ENCODE results near the gene MSX2.

The MSX2 gene

GRCh38 chr5:174721530-174722432, 2.6 kb upstream of the MSX2 start:
- in situ Hi-C loops (cut with MboI; ENCODE audit: low pct_unique_long_range_greater_than_20kb, low sequenced_read_pairs, unreplicated experiment) = no loop called here
- TF ChIP-seq CTCF (IDR thresholded peaks at IDR 0.05; ENCODE audit: extremely low read depth, insufficient read depth, missing control alignments) = no peak

GRCh38 chr5:174722500-174722899, 1.9 kb upstream of the MSX2 start:
- in situ Hi-C loops (cut with MboI; ENCODE audit: low pct_unique_long_range_greater_than_20kb, low sequenced_read_pairs, unreplicated experiment) = no loop called here
- TF ChIP-seq CTCF (IDR thresholded peaks at IDR 0.05; ENCODE audit: extremely low read depth, insufficient read depth, missing control alignments) = no peak
- no peak for DNase-seq (ENCODE audit: low spot score)

More at GRCh38 chr5:174721530-174722432, 2.6 kb upstream of the MSX2 start:
- DNase-seq (ENCODE audit: low spot score) = no peak

GRCh38 chr5:174723315-174723978, 935 bp upstream of the MSX2 start:
- DNase-seq (ENCODE audit: low spot score) = no peak
- no peak for TF ChIP-seq CTCF (IDR thresholded peaks at IDR 0.05; ENCODE audit: extremely low read depth, insufficient read depth, missing control alignments)
- in situ Hi-C loops (cut with MboI; ENCODE audit: low pct_unique_long_range_greater_than_20kb, low sequenced_read_pairs, unreplicated experiment) = no loop called here

- in situ Hi-C loops (cut with MboI; ENCODE audit: low pct_unique_long_range_greater_than_20kb, low sequenced_read_pairs, unreplicated experiment) = no loop called here
- no peak for DNase-seq (ENCODE audit: low spot score)
- TF ChIP-seq CTCF (IDR thresholded peaks at IDR 0.05; ENCODE audit: extremely low read depth, insufficient read depth, missing control alignments) = no peak
These were observed 351 bp upstream of the MSX2 start for GRCh38 chr5:174723979-174724483.

GRCh38 chr5:174725261-174725990, 1.0 kb downstream of the MSX2 start:
- no peak for DNase-seq (ENCODE audit: low spot score)
- TF ChIP-seq CTCF (IDR thresholded peaks at IDR 0.05; ENCODE audit: extremely low read depth, insufficient read depth, missing control alignments) = no peak
- in situ Hi-C loops (cut with MboI; ENCODE audit: low pct_unique_long_range_greater_than_20kb, low sequenced_read_pairs, unreplicated experiment) = no loop called here

GRCh38 chr5:174725991-174726601, 1.7 kb downstream of the MSX2 start:
- TF ChIP-seq CTCF (IDR thresholded peaks at IDR 0.05; ENCODE audit: extremely low read depth, insufficient read depth, missing control alignments) = no peak
- in situ Hi-C loops (cut with MboI; ENCODE audit: low pct_unique_long_range_greater_than_20kb, low sequenced_read_pairs, unreplicated experiment) = no loop called here

More at GRCh38 chr5:174725991-174726601, 1.7 kb downstream of the MSX2 start:
- no peak for DNase-seq (ENCODE audit: low spot score)
